Memory B cell (primary cell): ENCODE measurements around the gene TADA2A.
A peak's percentile ranks its signal among the peaks of the same experiment; 100 is the strongest.

Source experiments
- ATAC-seq: fragments of 150-1000 bp; cut with Tn5 transposase; 2 replicates; pipeline ENCODE4 v1.10.0; 2021; ENCODE audit warnings: low read depth, mild to moderate bottlenecking, moderate library complexity
- DNase-seq, 2 donors: peaks; one replicate each; pipeline ENCODE4 v3.0.0; 2022; ENCODE audit warnings: low spot score in 2 of 2
- H3K27ac Mint-ChIP-seq: one replicate; pipeline ENCODE4 v1.8.0; 2022; ENCODE audit warnings: mild to moderate bottlenecking, moderate library complexity, mixed read lengths
- H3K27me3 Mint-ChIP-seq: one replicate; pipeline ENCODE4 v1.8.0; 2022; ENCODE audit warnings: mixed read lengths
- H3K36me3 Mint-ChIP-seq: one replicate; pipeline ENCODE4 v1.8.0; 2022; ENCODE audit warnings: mild to moderate bottlenecking, mixed read lengths
- H3K4me1 Mint-ChIP-seq: one replicate; pipeline ENCODE4 v1.8.0; 2022; ENCODE audit warnings: mixed read lengths
- H3K4me3 Mint-ChIP-seq: one replicate; pipeline ENCODE4 v1.8.0; 2022; ENCODE audit warnings: mild to moderate bottlenecking, moderate library complexity, mixed read lengths
- H3K9me3 Mint-ChIP-seq: one replicate; pipeline ENCODE4 v1.8.0; 2022; ENCODE audit warnings: mixed read lengths

TADA2A gene

DNA sequence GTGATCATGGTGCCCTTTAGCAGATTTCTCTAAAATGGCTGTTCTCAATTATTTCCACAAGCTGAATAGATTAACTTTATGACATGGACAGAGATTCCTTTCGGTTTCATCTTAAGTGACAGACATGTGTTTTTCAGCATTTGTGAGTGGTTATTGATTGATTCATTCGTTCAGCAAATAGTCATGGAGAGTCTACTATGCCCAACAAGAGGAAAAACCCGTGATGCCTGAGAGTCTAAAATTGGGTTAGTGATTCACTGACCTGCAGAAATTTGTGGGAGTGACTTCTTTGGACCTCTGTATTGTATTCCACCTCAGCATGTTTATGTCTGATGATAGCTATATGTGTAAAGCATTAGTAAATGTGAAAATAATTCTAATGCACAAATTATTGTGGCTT, 55.0 kb downstream of the TADA2A start:
- H3K27ac Mint-ChIP-seq = no peak overlapping the region
- H3K27me3 Mint-ChIP-seq = no peaks in the 10 kb centered on the region
- H3K4me3 Mint-ChIP-seq = no peak overlapping the region
- H3K9me3 Mint-ChIP-seq = no peaks in the 10 kb centered on the region
- ATAC-seq (no peak), DNase-seq (no peak)
- H3K36me3 Mint-ChIP-seq = peaks cover 11% of the 10 kb centered on the region
- H3K4me1 Mint-ChIP-seq = no peaks in the 10 kb centered on the region

DNA sequence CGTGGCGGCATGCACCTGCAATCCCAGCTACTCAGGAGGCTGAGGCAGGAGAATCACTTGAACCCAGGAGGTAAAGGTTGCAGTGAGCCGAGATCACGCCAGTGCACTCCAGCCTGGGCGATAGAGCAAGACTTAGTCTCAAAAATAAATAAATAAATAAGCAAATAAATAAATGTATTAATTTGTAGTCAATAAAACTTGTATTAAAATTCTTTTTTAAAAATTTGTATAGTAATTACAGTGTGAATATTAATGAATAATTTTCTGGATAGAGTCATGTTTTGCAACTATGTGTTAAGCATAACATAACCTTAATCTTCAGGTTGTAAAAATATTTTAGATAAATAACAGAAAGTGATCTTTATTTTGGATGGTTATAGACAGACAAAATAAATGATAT, 55.8 kb downstream of the TADA2A start:
- Mint-ChIP-seq H3K27ac (no peak overlapping the region), H3K4me3 (no peak overlapping the region)

DNA sequence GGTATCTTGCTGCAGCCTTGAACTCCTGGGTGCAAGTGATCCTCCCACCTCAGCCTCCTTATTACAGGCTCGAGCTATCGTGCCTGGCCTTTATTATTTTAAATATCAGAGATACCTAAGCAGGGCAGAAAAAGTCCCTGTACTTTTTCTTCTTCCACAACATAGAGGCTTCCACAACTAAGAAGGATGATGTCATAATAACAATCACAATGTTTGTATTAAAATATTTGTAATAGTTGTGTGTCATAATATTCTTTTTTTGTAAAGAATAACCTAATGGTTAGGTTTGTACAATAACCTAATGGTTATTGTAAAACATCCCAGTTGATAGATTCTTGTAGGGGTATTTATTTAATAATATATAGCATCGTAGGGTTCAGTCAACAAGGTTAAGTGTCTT, 56.4 kb downstream of the TADA2A start:
- ATAC-seq (no peak), DNase-seq (no peak)
- Mint-ChIP-seq H3K27me3 (no peaks in the 10 kb centered on the region), H3K9me3 (no peaks in the 10 kb centered on the region), H3K27ac (no peak overlapping the region), H3K4me3 (no peak overlapping the region), H3K36me3 (peaks cover 11% of the 10 kb centered on the region), H3K4me1 (no peaks in the 10 kb centered on the region)

More for the DNA sequence above, 55.8 kb downstream of the TADA2A start:
- ATAC-seq (no peak), DNase-seq (no peak)
- no peaks in the 10 kb centered on the region for H3K27me3 Mint-ChIP-seq
- peaks cover 11% of the 10 kb centered on the region for H3K36me3 Mint-ChIP-seq
- H3K4me1 Mint-ChIP-seq = no peaks in the 10 kb centered on the region
- no peaks in the 10 kb centered on the region for H3K9me3 Mint-ChIP-seq

DNA sequence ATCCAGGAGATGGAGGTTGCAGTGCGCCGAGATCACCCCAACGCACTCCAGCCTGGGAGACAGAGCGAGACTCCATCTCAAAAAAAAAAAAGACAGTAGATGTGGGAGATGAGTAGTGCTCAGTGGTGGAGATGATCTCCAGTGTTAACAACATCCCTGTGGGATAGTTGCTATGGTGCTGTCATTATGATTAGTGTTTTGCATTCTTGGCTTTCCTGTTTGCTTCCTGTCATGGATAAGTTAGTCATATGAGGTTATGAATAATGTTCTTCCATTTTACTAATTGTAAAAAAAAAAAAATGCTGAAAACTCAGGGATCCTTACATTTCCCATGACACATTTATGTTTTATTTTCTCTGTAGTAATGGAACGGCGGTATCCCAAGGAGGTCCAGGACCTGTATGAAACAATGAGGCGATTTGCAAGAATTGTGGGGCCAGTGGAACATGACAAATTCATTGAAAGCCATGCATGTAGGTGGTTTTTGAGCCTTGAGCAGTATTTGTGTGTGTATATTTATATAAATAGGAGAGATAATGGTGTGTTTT, 58.5 kb downstream of the TADA2A start:
- ATAC-seq (no peak), DNase-seq (no peak)
- no peak overlapping the region for H3K4me3 Mint-ChIP-seq
- no peaks in the 10 kb centered on the region for H3K4me1 Mint-ChIP-seq
- H3K36me3 Mint-ChIP-seq = peaks cover 12% of the 10 kb centered on the region
- no peaks in the 10 kb centered on the region for H3K9me3 Mint-ChIP-seq
- H3K27me3 Mint-ChIP-seq = no peaks in the 10 kb centered on the region
- no peak overlapping the region for H3K27ac Mint-ChIP-seq

DNA sequence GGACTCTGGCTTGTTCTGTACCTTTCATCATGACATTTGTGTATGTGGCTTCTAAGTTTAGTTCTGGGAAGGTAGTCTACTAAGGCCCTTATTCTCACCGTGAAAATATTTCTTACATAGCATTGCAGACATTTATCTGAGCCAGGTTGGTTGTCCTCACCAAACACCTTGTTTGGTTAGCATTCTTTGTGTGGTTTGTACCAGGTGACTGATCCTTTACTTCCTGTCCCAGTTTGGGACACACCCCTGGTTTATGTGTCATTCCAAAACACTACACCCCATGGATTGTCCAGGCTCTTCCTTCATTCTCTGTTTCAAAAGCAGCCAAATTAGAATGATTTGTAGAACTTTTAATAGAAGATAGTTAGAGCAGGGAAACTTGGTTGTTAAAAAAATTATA, 59.8 kb downstream of the TADA2A start:
- H3K4me3 Mint-ChIP-seq = no peak overlapping the region
- DNase-seq (no peak), ATAC-seq (no peak)
- H3K27me3 Mint-ChIP-seq = no peaks in the 10 kb centered on the region
- H3K9me3 Mint-ChIP-seq = no peaks in the 10 kb centered on the region
- no peaks in the 10 kb centered on the region for H3K4me1 Mint-ChIP-seq
- no peak overlapping the region for H3K27ac Mint-ChIP-seq
- H3K36me3 Mint-ChIP-seq = peaks cover 21% of the 10 kb centered on the region

DNA sequence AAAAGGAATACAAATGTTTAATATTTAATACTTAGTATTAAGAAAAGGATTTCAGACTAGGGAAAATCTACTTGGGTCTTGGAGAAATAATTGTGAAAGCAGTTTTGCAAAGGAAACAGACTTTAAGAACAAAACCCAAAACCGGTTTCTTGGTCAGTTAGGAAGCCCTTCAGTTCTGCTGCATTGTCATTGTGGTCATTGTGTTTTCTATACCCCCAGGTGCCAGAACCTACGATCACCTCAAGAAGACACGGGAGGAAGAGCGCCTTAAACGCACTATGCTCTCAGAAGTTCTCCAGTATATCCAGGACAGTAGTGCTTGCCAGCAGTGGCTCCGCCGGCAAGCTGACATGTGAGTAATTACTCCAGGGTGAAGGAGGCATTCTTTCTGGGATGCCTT, 63.5 kb downstream of the TADA2A start:
- H3K27ac Mint-ChIP-seq = no peak overlapping the region

DNA sequence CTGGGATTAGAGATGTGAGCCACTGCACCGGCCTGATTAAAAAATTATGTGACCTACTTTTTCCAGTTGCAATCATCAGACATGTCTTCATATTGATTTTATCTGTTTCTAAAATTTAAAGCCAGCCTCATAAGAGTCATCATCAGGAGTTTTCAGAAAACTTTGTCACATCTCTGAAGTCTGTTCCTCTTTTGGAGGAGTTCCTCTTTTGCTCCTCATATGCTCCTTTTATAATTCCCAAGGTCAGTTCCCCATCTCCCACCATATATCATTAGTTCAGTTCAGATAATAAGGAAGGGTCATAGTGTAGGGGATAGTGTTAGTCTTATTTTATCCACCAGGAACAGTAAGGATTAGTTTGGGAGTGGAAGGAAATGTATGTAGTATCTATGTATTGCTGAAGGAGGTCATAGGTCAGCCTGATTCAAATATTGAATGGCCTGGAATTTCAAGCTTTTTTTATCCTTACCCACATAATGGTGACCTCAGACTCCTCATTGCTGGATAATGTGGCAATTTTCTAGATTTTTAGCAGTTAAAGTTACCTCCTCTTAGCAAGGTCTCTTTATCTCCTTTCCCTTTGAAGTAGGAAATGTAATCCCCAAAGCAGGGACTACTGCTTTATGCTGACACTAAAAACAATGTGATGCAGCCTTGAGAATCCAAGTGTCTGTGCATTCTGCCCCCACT, 69.2 kb downstream of the TADA2A start:
- DNase-seq (no peak), ATAC-seq (no peak)
- Mint-ChIP-seq H3K27ac (no peak overlapping the region), H3K27me3 (no peaks in the 10 kb centered on the region), H3K4me1 (peaks cover 2% of the 10 kb centered on the region), H3K36me3 (peaks cover 34% of the 10 kb centered on the region), H3K4me3 (no peak overlapping the region), H3K9me3 (no peaks in the 10 kb centered on the region)

More for the DNA sequence above, 63.5 kb downstream of the TADA2A start:
- Mint-ChIP-seq H3K36me3 (peaks cover 29% of the 10 kb centered on the region), H3K27me3 (no peaks in the 10 kb centered on the region), H3K9me3 (no peaks in the 10 kb centered on the region), H3K4me1 (no peaks in the 10 kb centered on the region), H3K4me3 (no peak overlapping the region)
- ATAC-seq (no peak), DNase-seq (no peak)

DNA sequence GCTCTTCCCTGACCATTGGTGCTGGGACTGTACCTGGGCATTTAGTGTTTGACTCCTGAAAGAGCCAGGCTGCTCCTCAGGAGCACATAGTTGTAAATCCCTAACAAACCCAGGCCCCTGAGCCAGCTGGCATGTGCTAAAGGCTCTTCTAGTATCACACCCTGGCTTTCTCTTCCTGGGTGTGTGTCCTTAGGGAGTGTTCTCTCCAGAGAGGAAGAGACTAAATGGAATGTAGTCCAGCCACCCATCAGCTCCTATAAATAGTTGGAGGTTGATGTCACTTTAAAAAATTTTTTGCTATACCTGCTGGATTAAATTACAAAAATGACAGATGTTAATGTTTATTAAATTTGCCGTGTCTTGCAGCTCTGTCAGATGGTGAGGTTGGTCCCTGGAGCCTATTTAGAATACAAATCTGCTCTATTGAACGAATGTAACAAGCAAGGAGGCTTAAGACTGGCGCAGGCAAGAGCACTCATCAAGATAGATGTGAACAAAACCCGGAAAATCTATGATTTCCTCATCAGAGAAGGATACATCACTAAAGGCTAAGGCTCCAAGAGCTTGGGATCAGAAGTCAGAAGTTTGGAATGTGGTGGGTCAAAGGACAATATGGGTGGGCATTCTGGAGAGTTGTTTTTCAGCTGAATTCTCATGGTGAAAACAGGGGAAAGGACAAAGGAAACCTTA, 69.9 kb downstream of the TADA2A start:
- peaks cover 2% of the 10 kb centered on the region for H3K4me1 Mint-ChIP-seq
- peak overlapping the region; percentile 12 for H3K27ac Mint-ChIP-seq
- ATAC-seq (no peak), DNase-seq (no peak)
- H3K36me3 Mint-ChIP-seq = peaks cover 30% of the 10 kb centered on the region
- no peaks in the 10 kb centered on the region for H3K27me3 Mint-ChIP-seq
- H3K9me3 Mint-ChIP-seq = no peaks in the 10 kb centered on the region
- H3K4me3 Mint-ChIP-seq = no peak overlapping the region

DNA sequence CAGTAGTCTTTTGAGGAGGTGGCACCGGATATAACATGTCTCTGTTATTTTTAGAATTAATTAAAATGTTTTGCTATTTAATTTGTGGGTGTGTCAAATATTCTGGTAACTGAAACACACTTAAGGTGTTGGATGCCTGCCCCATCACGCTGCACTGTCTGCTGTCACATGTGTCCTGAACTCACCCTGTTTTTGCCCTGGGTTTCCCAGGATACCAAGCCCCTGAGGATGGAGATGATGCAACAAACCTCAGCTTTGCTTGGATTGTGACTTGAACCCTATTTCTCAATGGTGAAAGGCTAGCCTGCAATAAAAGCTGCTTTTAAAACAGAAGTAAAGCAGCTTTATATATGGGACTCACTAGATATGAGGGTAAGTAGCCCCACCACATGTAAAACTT, 71.5 kb downstream of the TADA2A start:
- no peak overlapping the region for H3K27ac Mint-ChIP-seq
- H3K4me3 Mint-ChIP-seq = no peak overlapping the region
- peaks cover 26% of the 10 kb centered on the region for H3K36me3 Mint-ChIP-seq
- no peaks in the 10 kb centered on the region for H3K9me3 Mint-ChIP-seq
- no peaks in the 10 kb centered on the region for H3K27me3 Mint-ChIP-seq
- DNase-seq (no peak), ATAC-seq (no peak)
- H3K4me1 Mint-ChIP-seq = peaks cover 2% of the 10 kb centered on the region

DNA sequence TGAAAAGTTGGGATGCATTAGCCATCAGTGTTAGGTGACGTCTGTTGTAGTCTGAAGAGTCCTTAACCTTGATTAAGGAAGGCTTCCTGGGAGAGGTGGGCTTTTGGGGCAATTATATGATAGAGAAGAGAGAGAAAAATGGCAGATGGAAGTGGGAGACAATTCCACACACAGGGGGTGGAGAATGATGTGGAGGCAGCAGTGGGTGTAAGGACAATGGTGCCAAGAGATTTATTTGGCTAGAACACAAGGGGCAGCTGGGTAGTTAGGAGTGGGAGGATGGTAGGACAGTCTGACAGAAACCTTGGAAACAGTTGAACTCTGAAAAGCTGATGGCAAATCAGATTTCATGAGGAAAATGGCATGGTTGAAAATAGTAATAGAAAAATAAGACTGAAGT, 72.3 kb downstream of the TADA2A start:
- Mint-ChIP-seq H3K4me3 (no peak overlapping the region), H3K27ac (no peak overlapping the region), H3K36me3 (peaks cover 22% of the 10 kb centered on the region), H3K9me3 (no peaks in the 10 kb centered on the region), H3K27me3 (no peaks in the 10 kb centered on the region), H3K4me1 (peaks cover 5% of the 10 kb centered on the region)
- no peak for DNase-seq
- no peak for ATAC-seq

DNA sequence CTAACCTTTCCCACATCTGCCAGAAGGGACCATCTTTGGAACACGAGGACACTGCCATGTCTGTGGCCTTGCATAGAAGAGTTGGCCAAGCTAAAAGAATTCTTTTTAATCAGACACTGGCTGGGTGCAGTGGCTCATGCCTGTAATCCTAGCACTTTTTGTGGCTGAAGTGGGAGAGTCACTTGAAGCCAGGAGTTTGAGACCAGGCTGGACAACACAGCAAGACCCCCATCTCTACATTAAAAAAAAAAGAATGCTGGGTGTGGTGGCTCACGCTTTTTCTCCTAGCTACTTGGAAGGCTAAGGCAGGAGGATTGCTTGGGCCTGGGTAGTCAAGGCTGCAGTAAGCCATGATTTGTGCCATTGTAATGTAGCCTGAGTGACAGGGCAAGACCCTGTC, 73.7 kb downstream of the TADA2A start:
- Mint-ChIP-seq H3K27ac (no peak overlapping the region), H3K36me3 (peaks cover 22% of the 10 kb centered on the region), H3K4me1 (peaks cover 5% of the 10 kb centered on the region), H3K9me3 (no peaks in the 10 kb centered on the region), H3K27me3 (no peaks in the 10 kb centered on the region), H3K4me3 (no peak overlapping the region)
- DNase-seq (no peak), ATAC-seq (no peak)

DNA sequence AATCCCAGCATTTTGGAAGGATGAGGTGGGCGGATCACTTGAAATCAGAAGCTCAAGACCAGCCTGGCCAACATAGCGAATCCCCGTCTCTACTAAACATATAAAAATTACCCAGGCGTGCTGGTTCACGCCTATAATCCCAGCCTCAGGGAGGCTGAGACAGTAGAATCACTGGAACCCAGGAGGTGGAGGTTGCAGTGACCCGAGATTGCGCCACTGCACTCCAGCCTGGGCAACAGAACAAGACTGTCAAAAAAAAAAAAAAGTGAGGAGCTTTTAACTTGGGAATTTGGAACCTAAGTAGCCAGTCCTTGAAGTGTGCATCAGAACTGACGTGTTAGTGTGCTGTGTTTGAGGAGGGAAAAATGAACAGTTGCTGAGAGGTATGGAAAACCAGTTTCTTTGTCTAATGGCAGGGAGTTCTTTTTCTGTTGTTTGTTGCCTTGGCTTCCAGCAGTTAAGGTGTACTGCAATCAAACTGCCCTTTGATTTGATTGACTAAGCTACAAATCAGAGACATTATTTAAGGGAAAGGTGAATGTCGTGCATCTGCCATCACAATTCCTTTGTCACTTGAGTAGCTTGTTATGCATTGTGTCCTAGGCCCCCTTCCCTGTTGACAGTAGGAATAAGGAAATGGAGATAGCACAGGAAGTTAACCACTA, 74.4 kb downstream of the TADA2A start:
- Mint-ChIP-seq H3K4me3 (no peak overlapping the region), H3K27ac (no peak overlapping the region), H3K36me3 (peaks cover 17% of the 10 kb centered on the region), H3K4me1 (peaks cover 3% of the 10 kb centered on the region), H3K27me3 (no peaks in the 10 kb centered on the region), H3K9me3 (no peaks in the 10 kb centered on the region)
- DNase-seq = no peak
- no peak for ATAC-seq

DNA sequence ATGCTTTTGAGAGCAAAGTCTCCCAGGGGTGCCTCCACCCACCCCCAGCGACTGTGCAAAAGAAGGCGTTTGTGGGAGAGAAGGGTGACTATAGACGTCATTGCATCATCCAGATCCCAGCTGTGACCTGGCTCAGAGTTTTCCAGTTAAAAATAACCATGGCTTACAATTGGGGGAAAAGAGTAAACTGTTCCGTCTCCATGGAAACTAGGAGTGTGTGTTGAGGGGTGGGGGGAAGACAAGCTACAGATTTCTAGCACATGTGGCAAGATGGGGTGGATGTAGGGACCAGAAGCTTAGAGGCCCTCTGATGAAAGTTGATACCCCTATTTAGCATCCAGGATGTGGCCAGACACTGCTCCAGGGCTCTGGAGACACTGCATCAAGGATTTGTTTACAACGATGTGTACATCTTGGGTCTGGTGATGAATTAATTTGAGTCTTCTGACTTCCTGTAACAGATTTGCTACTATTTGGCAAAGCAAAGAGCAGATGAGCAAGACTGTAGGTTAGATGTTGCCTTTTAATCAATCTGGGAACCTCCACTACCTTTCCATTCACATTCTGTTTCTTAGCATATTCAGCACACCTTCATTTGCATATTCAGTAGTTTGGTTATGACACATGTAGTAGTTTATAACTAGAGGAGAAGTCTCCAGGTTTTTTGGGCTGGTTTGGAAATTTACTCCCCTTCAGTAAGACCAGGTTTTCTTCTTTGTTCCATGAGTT, 76.8 kb downstream of the TADA2A start:
- ATAC-seq = no peak
- Mint-ChIP-seq H3K4me1 (peaks cover 6% of the 10 kb centered on the region), H3K27me3 (no peaks in the 10 kb centered on the region), H3K27ac (no peak overlapping the region), H3K4me3 (no peak overlapping the region), H3K36me3 (peaks cover 9% of the 10 kb centered on the region), H3K9me3 (no peaks in the 10 kb centered on the region)
- DNase-seq = no peak
